Osteoblast (primary cell): Measurements from ENCODE around the gene ATP11A. TPM values are rescaled to one million over a fixed set of nuclear protein-coding genes. Genes with fewer than 3 reads are reported as not detected.
"Not testable (repeated sequence)": the region's sequence is repeated elsewhere in the genome, so short reads cannot be mapped to it uniquely, and the experiment has no call there.

Source experiments
- DNase-seq: peaks from one replicate; pipeline ENCODE4 v3.0.0; 2011; ENCODE audit warnings: low spot score, mixed read lengths; ENCODE audit not compliant: insufficient read length; ENCODE audit errors: missing footprints
- H2AFZ ChIP-seq: 2 replicates; pipeline ENCODE4 v1.6.0; 2011; ENCODE audit warnings: mild to moderate bottlenecking, low read length
- H3K27ac ChIP-seq: 2 replicates; pipeline ENCODE4 v1.5.1; 2011; ENCODE audit warnings: mild to moderate bottlenecking, low read depth, low read length, moderate library complexity
- H3K27me3 ChIP-seq: 2 replicates; pipeline ENCODE4 v1.6.0; 2012; ENCODE audit warnings: mild to moderate bottlenecking, control low read depth, inconsistent platforms, low read length, moderate library complexity; ENCODE audit not compliant: insufficient read depth
- H3K36me3 ChIP-seq: 2 replicates; pipeline ENCODE4 v1.5.1; 2011; ENCODE audit warnings: mild to moderate bottlenecking, low read length, control low read depth, moderate library complexity; ENCODE audit not compliant: insufficient read depth
- H3K4me1 ChIP-seq: 2 replicates; pipeline ENCODE4 v1.5.1; 2011; ENCODE audit warnings: mild to moderate bottlenecking, low read length, control low read depth, moderate library complexity; ENCODE audit not compliant: insufficient read depth
- H3K4me2 ChIP-seq: 2 replicates; pipeline ENCODE4 v1.6.0; 2011; ENCODE audit warnings: mild to moderate bottlenecking, low read length; ENCODE audit not compliant: insufficient read depth
- H3K4me3 ChIP-seq: fragments of 200-600 bp; sonication (generic); 3 replicates; pipeline ENCODE4 v1.5.1; 2012; ENCODE audit warnings: mild to moderate bottlenecking, low read length, inconsistent platforms; ENCODE audit not compliant: insufficient read depth
- H3K79me2 ChIP-seq: 2 replicates; pipeline ENCODE4 v1.6.0; 2012; ENCODE audit warnings: mild to moderate bottlenecking, low read length, control low read depth, inconsistent platforms; ENCODE audit not compliant: insufficient read depth
- H3K9me3 ChIP-seq: 2 replicates; pipeline ENCODE4 v1.5.1; 2011; ENCODE audit warnings: low read depth, low read length, control low read depth
- H4K20me1 ChIP-seq: 2 replicates; pipeline ENCODE4 v1.6.0; 2012; ENCODE audit warnings: mild to moderate bottlenecking, low read length, control low read depth; ENCODE audit not compliant: insufficient read depth
- total RNA-seq: library from RNA; depleted of rRNA; stranded (reverse); fragments of >200 nt; gene quantifications from 2 replicates; pipeline ENCODE4 v1.2.3, GENCODE V29; 2012
- TF ChIP-seq, protein P1 (sequence below): IDR thresholded peaks from 2 replicates; pipeline ENCODE4 v1.5.1; 2011; ENCODE audit warnings: mild to moderate bottlenecking, low read depth, low read length, moderate library complexity; ENCODE audit errors: extremely low read depth

Gene ATP11A
- total RNA-seq, 1 donor, result 7.6 TPM

DNA sequence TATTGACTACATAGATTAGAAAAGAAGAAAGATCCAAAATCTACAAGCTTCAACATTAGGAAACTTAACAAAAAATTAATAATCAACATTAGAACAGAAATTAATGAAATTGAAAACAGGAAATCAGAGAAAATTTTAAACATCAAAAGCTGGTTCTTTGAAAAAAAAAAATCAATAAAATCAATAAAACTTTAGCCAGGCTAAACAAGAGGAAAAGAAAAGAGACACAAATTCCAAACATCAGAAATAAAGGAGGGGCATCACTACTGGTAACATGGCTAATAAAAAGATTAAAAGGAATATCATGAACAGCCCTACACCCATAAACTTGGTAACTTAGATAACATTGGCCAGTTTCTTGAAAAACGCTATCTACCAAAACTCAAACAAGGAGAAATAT, 110.2 kb downstream of the ATP11A start:
- Histone ChIP-seq H2AFZ (no peak overlapping the region), H3K4me2 (no peak overlapping the region), H3K79me2 (no peaks in the 10 kb centered on the region), H3K9me3 (no peaks in the 10 kb centered on the region), H3K27ac (no peak overlapping the region), H3K36me3 (no peaks in the 10 kb centered on the region), H4K20me1 (no peaks in the 10 kb centered on the region), H3K4me1 (no peaks in the 10 kb centered on the region), H3K4me3 (no peak overlapping the region), H3K27me3 (no peaks in the 10 kb centered on the region)
- TF ChIP-seq, protein P1, sequence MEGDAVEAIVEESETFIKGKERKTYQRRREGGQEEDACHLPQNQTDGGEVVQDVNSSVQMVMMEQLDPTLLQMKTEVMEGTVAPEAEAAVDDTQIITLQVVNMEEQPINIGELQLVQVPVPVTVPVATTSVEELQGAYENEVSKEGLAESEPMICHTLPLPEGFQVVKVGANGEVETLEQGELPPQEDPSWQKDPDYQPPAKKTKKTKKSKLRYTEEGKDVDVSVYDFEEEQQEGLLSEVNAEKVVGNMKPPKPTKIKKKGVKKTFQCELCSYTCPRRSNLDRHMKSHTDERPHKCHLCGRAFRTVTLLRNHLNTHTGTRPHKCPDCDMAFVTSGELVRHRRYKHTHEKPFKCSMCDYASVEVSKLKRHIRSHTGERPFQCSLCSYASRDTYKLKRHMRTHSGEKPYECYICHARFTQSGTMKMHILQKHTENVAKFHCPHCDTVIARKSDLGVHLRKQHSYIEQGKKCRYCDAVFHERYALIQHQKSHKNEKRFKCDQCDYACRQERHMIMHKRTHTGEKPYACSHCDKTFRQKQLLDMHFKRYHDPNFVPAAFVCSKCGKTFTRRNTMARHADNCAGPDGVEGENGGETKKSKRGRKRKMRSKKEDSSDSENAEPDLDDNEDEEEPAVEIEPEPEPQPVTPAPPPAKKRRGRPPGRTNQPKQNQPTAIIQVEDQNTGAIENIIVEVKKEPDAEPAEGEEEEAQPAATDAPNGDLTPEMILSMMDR, result no peak
- no peak for DNase-seq

DNA sequence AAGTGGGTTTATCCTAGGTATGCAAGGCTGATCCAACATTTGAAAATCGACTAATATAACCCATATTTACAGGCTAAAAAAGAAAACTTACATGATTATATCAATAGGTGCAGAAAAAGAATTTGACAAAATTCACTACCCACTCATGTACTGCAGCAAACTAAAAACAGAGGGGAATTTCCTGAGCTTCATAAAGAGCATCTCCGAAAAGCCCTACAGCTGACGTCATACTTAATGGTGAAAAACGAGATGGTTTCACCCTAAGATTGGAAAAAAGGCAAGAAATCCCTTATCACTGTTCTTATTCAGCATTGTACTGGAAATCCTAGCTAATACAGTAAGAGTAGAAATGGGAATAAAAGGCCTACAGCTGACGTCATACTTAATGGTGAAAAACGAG, 111.0 kb downstream of the ATP11A start:
- H3K27me3 ChIP-seq, DNase-seq, H3K4me2 ChIP-seq, H3K9me3 ChIP-seq, H4K20me1 ChIP-seq, H3K4me1 ChIP-seq, H3K4me3 ChIP-seq, H3K36me3 ChIP-seq, H3K79me2 ChIP-seq, H3K27ac ChIP-seq, H2AFZ ChIP-seq: not testable (repeated sequence)

DNA sequence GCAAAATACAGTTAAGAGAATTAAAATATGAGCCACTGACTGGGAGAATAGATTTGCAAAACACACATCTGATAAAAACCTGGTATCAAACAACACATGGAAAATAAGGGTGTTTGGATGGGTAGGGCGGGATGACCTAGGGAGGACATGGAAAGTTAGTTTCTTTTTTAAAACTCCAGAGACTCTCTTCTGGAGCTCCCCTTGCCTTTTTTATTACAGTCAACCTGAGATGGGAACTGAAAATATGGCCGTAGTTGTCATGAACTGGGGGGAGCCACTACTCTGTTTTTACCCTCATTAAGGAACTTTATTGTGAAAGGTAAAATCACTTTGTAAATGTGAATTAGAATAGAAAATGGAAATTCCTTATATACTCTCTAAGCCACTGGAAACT, 113.0 kb downstream of the ATP11A start:
- Histone ChIP-seq H3K4me3 (no peak overlapping the region), H3K27me3 (no peaks in the 10 kb centered on the region), H3K9me3 (no peaks in the 10 kb centered on the region), H3K36me3 (no peaks in the 10 kb centered on the region), H3K4me1 (no peaks in the 10 kb centered on the region), H4K20me1 (no peaks in the 10 kb centered on the region), H3K27ac (no peak overlapping the region), H3K79me2 (no peaks in the 10 kb centered on the region), H2AFZ (no peak overlapping the region), H3K4me2 (no peak overlapping the region)
- TF ChIP-seq, protein P1, result no peak
- DNase-seq, result peak; percentile 25

DNA sequence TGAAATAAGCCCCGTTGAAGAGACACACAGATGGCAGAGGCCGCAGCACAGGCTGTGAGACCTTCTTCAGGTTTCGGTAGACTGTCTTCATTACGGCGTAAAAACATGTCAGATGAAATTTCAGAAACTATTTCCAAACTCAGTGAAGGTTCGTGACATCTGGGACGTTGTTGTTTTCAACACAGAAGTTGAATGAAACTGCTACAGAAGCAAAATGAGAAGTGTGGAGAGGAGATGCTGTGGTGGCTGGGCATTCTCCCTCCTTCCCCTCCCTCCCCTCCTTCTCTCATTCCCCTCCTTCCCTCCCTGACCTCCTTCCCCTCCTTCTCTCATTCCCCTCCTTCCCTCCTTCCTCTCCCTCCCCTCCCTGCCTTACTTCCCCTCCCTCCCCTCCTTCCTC, 113.6 kb downstream of the ATP11A start:
- no peaks in the 10 kb centered on the region for H3K9me3 ChIP-seq
- H3K27ac ChIP-seq, result no peak overlapping the region
- no peak overlapping the region for H3K4me3 ChIP-seq
- no peaks in the 10 kb centered on the region for H3K4me1 ChIP-seq
- no peaks in the 10 kb centered on the region for H3K27me3 ChIP-seq
- TF ChIP-seq, protein P1, result no peak
- no peaks in the 10 kb centered on the region for H3K79me2 ChIP-seq
- H3K36me3 ChIP-seq, result no peaks in the 10 kb centered on the region
- no peak overlapping the region for H2AFZ ChIP-seq
- DNase-seq, result no peak
- H3K4me2 ChIP-seq, result no peak overlapping the region
- H4K20me1 ChIP-seq, result no peaks in the 10 kb centered on the region
